ENCODE results near the gene FAM185A. TPM values are rescaled to one million over a fixed set of nuclear protein-coding genes. Genes with fewer than 3 reads are reported as not detected.
"Not testable (repeated sequence)": the region's sequence is repeated elsewhere in the genome, so short reads cannot be mapped to it uniquely, and the experiment has no call there.

The FAM185A gene
- total RNA-seq, 1 experiment from 2014 or later: 12.8 TPM

- H3K4me1 ChIP-seq; H3K36me3 Mint-ChIP-seq (ENCODE audit: insufficient read depth, unreplicated experiment); H3K9me3 ChIP-seq; H3K27ac Mint-ChIP-seq (ENCODE audit: unreplicated experiment); H3K36me3 ChIP-seq (ENCODE audit: control insufficient read depth, insufficient read depth, low read length); DNase-seq; H3K27me3 ChIP-seq (replicated peaks; ENCODE audit: control insufficient read depth, insufficient read depth, low read length); H3K4me1 Mint-ChIP-seq (ENCODE audit: low read depth, unreplicated experiment); H3K9me3 Mint-ChIP-seq (ENCODE audit: unreplicated experiment); H3K4me3 ChIP-seq (ENCODE audit: low read depth, low read length); H3K27me3 Mint-ChIP-seq (ENCODE audit: insufficient read depth, unreplicated experiment); intact Hi-C loops (cut with micrococcal nuclease; ENCODE audit: unreplicated experiment); BruUV-seq (replicated peaks); H3K4me3 Mint-ChIP-seq (ENCODE audit: unreplicated experiment): not testable (repeated sequence)
- ChIA-PET CTCF (interaction anchor here (0.6 to 1.1 kb wide), 6 partner anchors 10 to 731 kb away, joined by 3 to 41 read pairs (median 6); partner anchors contain the start of gene FAM185A), POLR2A (interaction anchor here (0.6 to 1.6 kb wide), 5 partner anchors 10 to 547 kb away, joined by 4 to 13 read pairs (median 5); partner anchors contain the start of genes ARMC10, FAM185A, FBXL13 and NAPEPLD)
- TF ChIP-seq CTCF (IDR thresholded peaks at IDR 0.05; ENCODE audit: insufficient read depth in 1 of 2, low read depth in 1 of 2, low read length in 1 of 2, severe bottlenecking in 1 of 2, unreplicated experiment in 1 of 2): peak in 1 of 2 experiments; percentile 25
These were observed 9.4 kb downstream of the FAM185A start for GRCh38 chr7:102758227-102758626.

DNA sequence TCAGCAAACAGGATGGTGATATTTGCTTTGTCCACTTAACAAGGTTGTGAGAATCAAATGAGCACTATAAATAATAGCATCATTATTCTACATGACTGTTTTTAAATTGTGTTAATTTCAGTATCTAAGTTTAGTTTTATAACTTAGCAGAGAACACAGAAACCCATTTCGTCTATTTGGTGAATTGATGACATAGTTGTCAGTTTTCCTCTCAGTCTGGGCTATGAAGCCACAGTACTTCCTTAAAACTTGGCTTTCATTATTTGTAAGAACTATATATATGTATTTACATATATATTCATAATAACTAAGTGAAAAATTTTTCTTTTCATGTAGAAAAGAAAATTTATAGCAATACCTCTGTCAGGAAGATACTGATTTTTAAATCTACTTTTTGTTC is 11.1 kb downstream of the FAM185A start:
- intact Hi-C loops (cut with micrococcal nuclease; ENCODE audit: unreplicated experiment); DNase-seq; H3K27me3 ChIP-seq (replicated peaks; ENCODE audit: control insufficient read depth, insufficient read depth, low read length); H3K9me3 ChIP-seq; BruUV-seq (replicated peaks); H3K27me3 Mint-ChIP-seq (ENCODE audit: insufficient read depth, unreplicated experiment); H3K27ac Mint-ChIP-seq (ENCODE audit: unreplicated experiment); H3K4me3 ChIP-seq (ENCODE audit: low read depth, low read length); POLR2A ChIA-PET; H3K36me3 ChIP-seq (ENCODE audit: control insufficient read depth, insufficient read depth, low read length); CTCF ChIA-PET; H3K4me3 Mint-ChIP-seq (ENCODE audit: unreplicated experiment); H3K36me3 Mint-ChIP-seq (ENCODE audit: insufficient read depth, unreplicated experiment); H3K4me1 Mint-ChIP-seq (ENCODE audit: low read depth, unreplicated experiment); H3K9me3 Mint-ChIP-seq (ENCODE audit: unreplicated experiment); H3K4me1 ChIP-seq: not testable (repeated sequence)

DNA sequence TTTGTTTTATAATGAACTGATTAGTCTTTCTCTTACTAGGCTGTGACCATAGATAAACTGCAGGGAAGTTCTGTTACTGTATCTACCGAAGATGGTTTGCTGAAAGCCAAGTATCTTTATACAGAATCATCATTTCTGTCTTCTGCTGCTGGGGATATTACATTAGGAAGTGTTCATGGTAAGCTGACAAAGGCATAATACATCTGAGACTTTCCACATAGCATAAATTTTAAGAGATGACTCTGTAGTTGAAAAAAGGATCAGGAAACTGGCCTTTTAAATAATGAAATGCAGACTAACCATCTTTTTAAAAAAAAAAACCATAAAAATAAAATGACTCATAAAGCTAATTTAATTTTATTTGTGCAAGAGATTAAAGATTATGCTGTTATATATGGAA is 12.4 kb downstream of the FAM185A start:
- intact Hi-C loops (cut with micrococcal nuclease; ENCODE audit: unreplicated experiment); H3K9me3 Mint-ChIP-seq (ENCODE audit: unreplicated experiment); H3K36me3 Mint-ChIP-seq (ENCODE audit: insufficient read depth, unreplicated experiment); H3K36me3 ChIP-seq (ENCODE audit: control insufficient read depth, insufficient read depth, low read length); H3K4me1 ChIP-seq; H3K4me3 Mint-ChIP-seq (ENCODE audit: unreplicated experiment); BruUV-seq (replicated peaks); H3K27ac Mint-ChIP-seq (ENCODE audit: unreplicated experiment); H3K9me3 ChIP-seq; DNase-seq; POLR2A ChIA-PET; H3K27me3 Mint-ChIP-seq (ENCODE audit: insufficient read depth, unreplicated experiment); CTCF ChIA-PET; H3K4me1 Mint-ChIP-seq (ENCODE audit: low read depth, unreplicated experiment); H3K27me3 ChIP-seq (replicated peaks; ENCODE audit: control insufficient read depth, insufficient read depth, low read length); H3K4me3 ChIP-seq (ENCODE audit: low read depth, low read length): not testable (repeated sequence)

DNA sequence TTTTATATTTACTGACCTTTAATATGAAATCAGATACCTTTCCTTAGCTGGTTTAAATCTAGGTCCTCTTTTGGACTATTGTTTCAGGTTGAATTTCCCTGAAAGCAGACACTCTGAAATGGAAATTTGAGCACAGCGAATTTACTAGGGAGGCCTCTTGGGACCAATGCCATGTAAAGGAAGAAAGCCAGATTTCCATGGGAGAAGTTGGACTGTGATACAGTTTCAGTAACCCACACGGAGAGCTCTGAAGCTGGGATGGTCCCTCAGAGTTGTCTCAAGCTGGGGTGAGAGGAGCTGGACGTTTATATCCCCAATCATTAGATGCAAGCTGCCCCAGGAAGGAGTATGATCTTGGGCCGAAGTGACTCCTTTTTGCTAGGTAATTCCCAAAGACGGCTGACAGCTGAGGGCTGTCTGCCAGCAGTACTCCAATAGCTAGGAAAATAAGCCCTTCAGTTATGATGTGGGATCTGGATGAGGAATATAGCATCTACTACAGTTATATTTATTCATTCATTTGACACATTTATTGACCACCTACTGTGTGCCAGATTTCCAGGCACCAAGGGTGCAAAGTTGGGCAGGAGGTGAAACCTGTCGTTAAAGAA is 14.6 kb downstream of the FAM185A start:
- H3K4me3 Mint-ChIP-seq (ENCODE audit: unreplicated experiment); H3K27me3 ChIP-seq (replicated peaks; ENCODE audit: control insufficient read depth, insufficient read depth, low read length); H3K27me3 Mint-ChIP-seq (ENCODE audit: insufficient read depth, unreplicated experiment); POLR2A ChIA-PET; CTCF ChIA-PET; H3K27ac Mint-ChIP-seq (ENCODE audit: unreplicated experiment); H3K4me1 ChIP-seq; H3K4me1 Mint-ChIP-seq (ENCODE audit: low read depth, unreplicated experiment); H3K4me3 ChIP-seq (ENCODE audit: low read depth, low read length); H3K9me3 Mint-ChIP-seq (ENCODE audit: unreplicated experiment); H3K36me3 ChIP-seq (ENCODE audit: control insufficient read depth, insufficient read depth, low read length); DNase-seq; BruUV-seq (replicated peaks); H3K9me3 ChIP-seq; H3K36me3 Mint-ChIP-seq (ENCODE audit: insufficient read depth, unreplicated experiment); intact Hi-C loops (cut with micrococcal nuclease; ENCODE audit: unreplicated experiment): not testable (repeated sequence)

GRCh38 chr7:102769657-102770192 is 20.9 kb downstream of the FAM185A start:
- H3K36me3 Mint-ChIP-seq (ENCODE audit: insufficient read depth, unreplicated experiment); H3K4me1 ChIP-seq; intact Hi-C loops (cut with micrococcal nuclease; ENCODE audit: unreplicated experiment); H3K27ac Mint-ChIP-seq (ENCODE audit: unreplicated experiment); H3K9me3 Mint-ChIP-seq (ENCODE audit: unreplicated experiment); H3K36me3 ChIP-seq (ENCODE audit: control insufficient read depth, insufficient read depth, low read length); CTCF ChIA-PET; H3K9me3 ChIP-seq; DNase-seq; BruUV-seq (replicated peaks); H3K27me3 Mint-ChIP-seq (ENCODE audit: insufficient read depth, unreplicated experiment); H3K27me3 ChIP-seq (replicated peaks; ENCODE audit: control insufficient read depth, insufficient read depth, low read length); H3K4me1 Mint-ChIP-seq (ENCODE audit: low read depth, unreplicated experiment); H3K4me3 ChIP-seq (ENCODE audit: low read depth, low read length); H3K4me3 Mint-ChIP-seq (ENCODE audit: unreplicated experiment); POLR2A ChIA-PET: not testable (repeated sequence)

DNA sequence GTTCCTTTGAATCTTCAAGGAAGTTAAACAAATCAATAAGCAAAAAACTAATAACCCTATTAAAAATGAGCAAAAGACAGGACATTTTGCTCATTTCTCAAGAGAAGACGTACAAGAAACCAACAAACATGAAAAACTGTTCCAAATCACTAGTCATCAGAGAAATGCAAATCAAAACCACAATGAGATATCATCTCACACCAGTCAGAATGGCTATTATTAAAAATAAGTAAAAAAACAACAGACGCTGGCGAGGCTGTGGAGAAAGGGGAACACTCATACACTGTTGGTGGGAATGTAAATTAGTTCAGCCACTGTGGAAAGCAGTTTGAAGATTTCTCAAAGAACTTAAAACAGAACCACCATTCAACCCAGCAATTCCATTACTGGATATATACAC is 21.7 kb downstream of the FAM185A start:
- H3K4me3 Mint-ChIP-seq (ENCODE audit: unreplicated experiment); CTCF ChIA-PET; BruUV-seq (replicated peaks): not testable (repeated sequence)

More for the DNA sequence above, 21.7 kb downstream of the FAM185A start:
- H3K4me1 Mint-ChIP-seq (ENCODE audit: low read depth, unreplicated experiment); H3K9me3 Mint-ChIP-seq (ENCODE audit: unreplicated experiment); H3K27me3 Mint-ChIP-seq (ENCODE audit: insufficient read depth, unreplicated experiment); DNase-seq; H3K4me1 ChIP-seq; intact Hi-C loops (cut with micrococcal nuclease; ENCODE audit: unreplicated experiment); H3K27me3 ChIP-seq (replicated peaks; ENCODE audit: control insufficient read depth, insufficient read depth, low read length); H3K4me3 ChIP-seq (ENCODE audit: low read depth, low read length); H3K27ac Mint-ChIP-seq (ENCODE audit: unreplicated experiment); POLR2A ChIA-PET; H3K9me3 ChIP-seq; H3K36me3 ChIP-seq (ENCODE audit: control insufficient read depth, insufficient read depth, low read length); H3K36me3 Mint-ChIP-seq (ENCODE audit: insufficient read depth, unreplicated experiment): not testable (repeated sequence)
